Measurements from ENCODE around the gene GRID2.

DNA sequence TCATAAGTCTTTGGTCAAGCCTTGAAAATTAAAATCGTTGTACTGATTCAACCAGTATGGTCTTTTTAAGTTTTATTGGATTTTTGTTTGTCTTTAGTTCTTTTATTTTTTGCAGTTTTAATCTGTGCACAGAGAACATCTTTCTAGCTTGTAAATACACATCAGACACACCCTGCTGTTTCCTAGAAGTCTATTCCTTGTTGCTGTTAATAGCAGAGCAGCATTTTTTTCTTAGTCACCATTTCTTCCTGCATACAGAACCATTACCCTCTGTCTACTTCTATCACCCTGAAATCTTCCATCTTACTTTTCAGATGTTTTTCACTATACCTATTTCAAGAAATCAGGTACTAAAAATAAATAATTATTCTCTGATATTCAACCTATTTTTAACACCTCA is 375.4 kb downstream of the GRID2 start:
- TF ChIP-seq, protein P1, sequence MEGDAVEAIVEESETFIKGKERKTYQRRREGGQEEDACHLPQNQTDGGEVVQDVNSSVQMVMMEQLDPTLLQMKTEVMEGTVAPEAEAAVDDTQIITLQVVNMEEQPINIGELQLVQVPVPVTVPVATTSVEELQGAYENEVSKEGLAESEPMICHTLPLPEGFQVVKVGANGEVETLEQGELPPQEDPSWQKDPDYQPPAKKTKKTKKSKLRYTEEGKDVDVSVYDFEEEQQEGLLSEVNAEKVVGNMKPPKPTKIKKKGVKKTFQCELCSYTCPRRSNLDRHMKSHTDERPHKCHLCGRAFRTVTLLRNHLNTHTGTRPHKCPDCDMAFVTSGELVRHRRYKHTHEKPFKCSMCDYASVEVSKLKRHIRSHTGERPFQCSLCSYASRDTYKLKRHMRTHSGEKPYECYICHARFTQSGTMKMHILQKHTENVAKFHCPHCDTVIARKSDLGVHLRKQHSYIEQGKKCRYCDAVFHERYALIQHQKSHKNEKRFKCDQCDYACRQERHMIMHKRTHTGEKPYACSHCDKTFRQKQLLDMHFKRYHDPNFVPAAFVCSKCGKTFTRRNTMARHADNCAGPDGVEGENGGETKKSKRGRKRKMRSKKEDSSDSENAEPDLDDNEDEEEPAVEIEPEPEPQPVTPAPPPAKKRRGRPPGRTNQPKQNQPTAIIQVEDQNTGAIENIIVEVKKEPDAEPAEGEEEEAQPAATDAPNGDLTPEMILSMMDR (conservative IDR thresholded peaks at IDR 0.05) = no peak
- no peak for TF ChIP-seq ZFX (IDR thresholded peaks at IDR 0.05)
